ENCODE data around the gene OAS3. TPM values are rescaled to one million over a fixed set of nuclear protein-coding genes. Genes with fewer than 3 reads are reported as not detected.
"Not testable (repeated sequence)": the region's sequence is repeated elsewhere in the genome, so short reads cannot be mapped to it uniquely, and the experiment has no call there.

Gene OAS3
- total RNA-seq, 2 donors from 2014 or later: 12.9 to 27.2 TPM

- ATAC-seq: no peak
Observed at GRCh38 chr12:112944024-112944690, 5.9 kb downstream of the OAS3 start.

GRCh38 chr12:112945515-112945914 lies 7.2 kb downstream of the OAS3 start:
- DNase-seq (no peak), ATAC-seq (no peak)
- intact Hi-C loops (cut with DNase I, micrococcal nuclease): no loop called here

More at GRCh38 chr12:112944024-112944690, 5.9 kb downstream of the OAS3 start:
- intact Hi-C loops (cut with DNase I, micrococcal nuclease): no loop called here
- no peak for DNase-seq

GRCh38 chr12:112946236-112947000 lies 8.1 kb downstream of the OAS3 start:
- DNase-seq (no peak), ATAC-seq (no peak)
- intact Hi-C loops (cut with DNase I, micrococcal nuclease): no loop called here

- ATAC-seq (no peak), DNase-seq (no peak)
- intact Hi-C loops (cut with DNase I, micrococcal nuclease): no loop called here
Observed at GRCh38 chr12:112947314-112947713, 9.0 kb downstream of the OAS3 start.

GRCh38 chr12:112947761-112948160 lies 9.5 kb downstream of the OAS3 start:
- intact Hi-C loops (cut with DNase I, micrococcal nuclease): no loop called here
- no peak for ATAC-seq
- DNase-seq: no peak

- ATAC-seq (no peak), DNase-seq (no peak)
- intact Hi-C loops (cut with DNase I, micrococcal nuclease): no loop called here
Observed at GRCh38 chr12:112948806-112949205, 10.5 kb downstream of the OAS3 start.

GRCh38 chr12:112950701-112951100 lies 12.4 kb downstream of the OAS3 start:
- intact Hi-C loops (cut with DNase I, micrococcal nuclease): no loop called here
- DNase-seq (no peak), ATAC-seq (no peak)

GRCh38 chr12:112957125-112957524 lies 18.9 kb downstream of the OAS3 start:
- DNase-seq; intact Hi-C loops (cut with DNase I, micrococcal nuclease); ATAC-seq: not testable (repeated sequence)

GRCh38 chr12:112961074-112961473 lies 22.8 kb downstream of the OAS3 start:
- intact Hi-C loops (cut with DNase I, micrococcal nuclease): no loop called here
- ATAC-seq (no peak), DNase-seq (no peak)

GRCh38 chr12:112961536-112961935 lies 23.3 kb downstream of the OAS3 start:
- DNase-seq (no peak), ATAC-seq (no peak)
- intact Hi-C loops (cut with DNase I, micrococcal nuclease): no loop called here

- DNase-seq (no peak), ATAC-seq (no peak)
- intact Hi-C loops (cut with DNase I, micrococcal nuclease): no loop called here
Observed at GRCh38 chr12:112962561-112962960, 24.3 kb downstream of the OAS3 start.

GRCh38 chr12:112963227-112963861 lies 25.1 kb downstream of the OAS3 start:
- ATAC-seq (no peak), DNase-seq (no peak)
- intact Hi-C loops (cut with DNase I, micrococcal nuclease): no loop called here

GRCh38 chr12:112964067-112964670 lies 25.9 kb downstream of the OAS3 start:
- intact Hi-C loops (cut with DNase I, micrococcal nuclease): no loop called here
- DNase-seq (no peak), ATAC-seq (no peak)

GRCh38 chr12:112964915-112965314 lies 26.6 kb downstream of the OAS3 start:
- DNase-seq (no peak), ATAC-seq (no peak)

GRCh38 chr12:112965643-112966042 lies 27.4 kb downstream of the OAS3 start:
- no peak for DNase-seq
- ATAC-seq: no peak
- intact Hi-C loops (cut with DNase I, micrococcal nuclease): no loop called here

More at GRCh38 chr12:112964915-112965314, 26.6 kb downstream of the OAS3 start:
- intact Hi-C loops (cut with DNase I, micrococcal nuclease): no loop called here

GRCh38 chr12:112967306-112967705 lies 29.0 kb downstream of the OAS3 start:
- DNase-seq: no peak
- no peak for ATAC-seq
- intact Hi-C loops (cut with DNase I, micrococcal nuclease): no loop called here

- no peak for ATAC-seq
- intact Hi-C loops (cut with DNase I, micrococcal nuclease): no loop called here
Observed at GRCh38 chr12:112967858-112968257, 29.6 kb downstream of the OAS3 start.

GRCh38 chr12:112969547-112970306 lies 31.5 kb downstream of the OAS3 start:
- ATAC-seq (no peak), DNase-seq (no peak)
- intact Hi-C loops (cut with DNase I, micrococcal nuclease): no loop called here

More at GRCh38 chr12:112967858-112968257, 29.6 kb downstream of the OAS3 start:
- no peak for DNase-seq

GRCh38 chr12:112970391-112970790 lies 32.1 kb downstream of the OAS3 start:
- intact Hi-C loops (cut with DNase I, micrococcal nuclease): no loop called here
- DNase-seq (no peak), ATAC-seq (no peak)

Data from left colon (tissue), 2 donors.